ENCODE results near the gene ZBED1.
"Not testable (repeated sequence)": the region's sequence is repeated elsewhere in the genome, so short reads cannot be mapped to it uniquely, and the experiment has no call there.

The ZBED1 gene

DNA sequence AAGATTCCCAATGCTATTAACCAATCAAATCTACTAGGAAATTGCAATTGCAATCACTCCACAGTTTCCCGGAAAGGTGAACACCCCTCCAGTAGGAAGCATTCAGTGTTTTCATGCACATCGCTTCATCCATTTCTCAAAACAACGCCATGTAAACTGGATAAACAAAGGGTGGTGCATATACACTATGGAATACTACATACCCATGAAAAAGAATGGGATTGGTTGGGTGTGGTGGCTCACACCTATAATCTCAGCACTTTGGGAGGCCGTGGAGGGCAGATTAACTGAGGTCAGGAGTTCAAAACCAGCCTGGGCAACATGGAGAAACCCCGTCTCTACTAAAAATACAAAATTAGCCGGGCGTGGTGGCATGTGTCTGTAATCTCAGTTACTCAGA lies 29.1 kb downstream of the ZBED1 start:
- no peak for DNase-seq

DNA sequence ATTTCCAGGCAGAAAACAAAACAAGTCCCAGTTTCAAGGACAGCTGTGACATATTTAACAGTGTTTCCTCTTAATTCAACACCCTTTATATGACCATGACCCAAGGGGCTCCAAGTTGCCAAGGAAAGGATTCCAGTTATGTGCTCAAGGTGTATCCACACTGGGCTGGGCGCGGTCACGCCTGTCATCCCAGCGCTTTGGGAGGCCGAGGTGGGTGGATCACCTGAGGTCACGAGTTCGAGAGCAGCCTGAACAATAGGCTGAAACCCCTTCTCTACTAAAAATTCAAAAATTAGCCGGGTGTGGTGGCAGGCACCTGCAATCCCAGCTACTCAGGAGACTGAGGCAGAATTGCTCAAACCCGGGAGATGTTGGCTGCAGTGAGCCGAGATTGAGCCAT lies 29.6 kb downstream of the ZBED1 start:
- DNase-seq, result not testable (repeated sequence)

DNA sequence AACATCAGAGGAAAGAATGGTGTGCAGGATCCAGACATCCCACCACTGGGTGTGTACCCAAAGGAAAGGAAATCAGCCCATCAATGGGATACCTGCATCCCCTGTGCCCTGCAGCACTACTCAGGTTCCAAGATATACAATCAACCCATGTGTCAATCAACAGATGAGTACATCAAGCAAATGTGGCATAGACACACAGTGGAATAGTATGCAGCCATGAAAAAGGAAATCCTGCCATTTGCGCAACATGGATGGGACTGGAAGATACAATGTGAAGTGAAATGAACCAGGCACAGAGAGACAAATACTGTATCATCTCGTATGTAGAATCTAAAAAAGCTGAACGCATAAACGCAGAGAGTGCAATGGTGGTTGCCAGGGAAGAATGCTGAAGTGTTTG lies 30.9 kb downstream of the ZBED1 start:
- not testable (repeated sequence) for DNase-seq

DNA sequence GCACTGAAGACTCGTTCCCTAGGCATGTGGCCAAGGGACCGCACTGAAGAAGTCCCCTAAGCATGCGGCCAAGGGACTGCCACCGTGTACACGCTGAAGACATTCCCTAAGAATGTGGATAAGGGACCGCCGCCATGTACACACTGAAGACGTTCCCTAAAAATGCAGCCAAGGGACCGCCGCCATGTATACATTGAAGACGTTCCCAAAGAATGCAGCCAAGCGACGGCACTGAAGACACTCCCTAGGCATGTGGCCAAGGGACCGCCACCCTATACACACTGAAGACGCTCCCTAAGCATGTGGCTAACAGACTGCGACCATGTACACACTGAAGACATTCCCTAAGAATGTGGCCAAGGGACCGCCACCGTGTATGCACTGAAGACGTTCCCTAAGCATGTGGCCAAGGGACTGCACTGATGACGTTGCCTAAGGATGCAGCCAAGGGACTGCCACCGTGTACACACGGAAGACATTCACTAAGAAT lies 31.5 kb downstream of the ZBED1 start:
- DNase-seq, result no peak

DNA sequence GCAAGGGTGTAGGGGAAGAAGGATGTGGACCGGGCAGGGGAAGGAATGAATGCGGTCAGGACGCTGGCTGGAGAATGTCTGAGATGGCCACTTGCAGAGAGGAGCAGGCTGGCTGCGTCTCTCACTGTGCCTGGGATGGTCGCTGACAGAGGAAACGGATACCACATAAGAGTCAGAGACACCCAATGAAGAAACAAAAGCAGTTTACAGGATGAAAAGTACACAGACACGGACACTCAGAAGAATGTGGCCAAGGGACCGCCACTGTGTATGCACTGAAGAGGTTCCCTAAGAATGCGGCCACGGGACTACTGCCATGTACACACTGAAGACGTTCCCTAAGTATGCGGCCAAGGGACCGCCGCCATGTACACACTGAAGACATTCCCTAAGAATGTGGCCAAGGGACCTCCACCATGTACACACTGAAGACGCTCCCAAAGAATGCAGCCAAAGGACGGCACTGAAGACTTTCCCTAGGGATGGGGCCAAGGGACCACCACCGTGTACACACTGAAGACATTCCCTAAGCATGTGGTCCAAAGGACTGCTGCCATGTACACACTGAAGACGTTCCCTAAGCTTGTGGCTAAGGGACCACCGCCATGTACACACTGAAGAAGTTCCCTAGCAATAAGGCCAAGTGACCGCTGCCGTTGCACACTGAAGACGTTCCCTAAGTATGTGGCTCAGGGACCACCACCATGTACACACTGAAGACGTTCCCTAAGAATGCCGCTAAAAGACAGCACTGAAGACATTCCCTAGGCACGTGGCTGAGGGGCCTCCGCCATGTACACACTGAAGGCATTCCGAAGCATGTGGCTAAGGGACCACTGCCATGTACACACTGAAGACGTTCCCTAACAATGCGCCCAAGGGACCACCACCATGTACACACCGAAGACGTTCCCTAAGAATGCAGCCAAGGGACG lies 32.2 kb downstream of the ZBED1 start:
- DNase-seq, result no peak

DNA sequence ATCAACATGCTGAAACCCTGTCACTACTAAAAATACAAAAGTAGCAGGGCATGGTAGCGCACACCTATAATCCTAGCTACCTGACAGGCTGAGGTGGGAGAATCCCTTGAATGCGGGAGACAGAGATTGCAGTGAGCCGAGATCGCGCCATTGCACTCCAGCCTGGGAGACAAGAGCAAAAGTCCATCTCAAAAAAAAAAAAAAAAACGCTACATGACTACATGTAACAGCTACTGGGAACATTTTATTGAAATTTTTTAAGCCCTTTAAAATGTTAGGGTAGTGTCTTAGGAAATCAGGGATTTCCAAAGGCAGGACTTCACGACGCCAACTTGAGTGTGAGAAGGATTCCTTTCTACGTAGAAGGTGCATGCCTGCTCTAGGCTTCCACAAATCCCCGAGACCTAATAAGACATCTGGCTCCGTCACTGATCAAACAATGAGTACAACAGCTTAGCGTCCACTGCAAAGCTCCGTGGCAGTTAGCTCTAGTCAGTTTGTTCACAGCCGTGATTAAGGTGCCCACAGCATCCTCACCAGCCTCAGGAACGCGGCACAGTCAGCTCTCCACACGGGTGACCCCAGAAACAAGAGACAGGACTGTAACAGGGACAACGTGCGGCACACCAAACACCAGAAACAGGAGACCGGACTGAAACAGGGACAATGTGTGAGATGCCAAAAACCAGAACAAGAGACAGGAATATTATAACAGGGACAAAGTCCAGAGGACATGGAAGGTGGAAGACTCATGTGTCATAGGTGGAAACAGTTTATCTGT lies 33.7 kb downstream of the ZBED1 start:
- no peak for DNase-seq

- no peak for DNase-seq
These were observed 36.1 kb downstream of the ZBED1 start for GRCh38 chrX:2464677-2465166.

GRCh38 chrX:2463973-2464676 lies 36.7 kb downstream of the ZBED1 start:
- DNase-seq, result no peak

DNA sequence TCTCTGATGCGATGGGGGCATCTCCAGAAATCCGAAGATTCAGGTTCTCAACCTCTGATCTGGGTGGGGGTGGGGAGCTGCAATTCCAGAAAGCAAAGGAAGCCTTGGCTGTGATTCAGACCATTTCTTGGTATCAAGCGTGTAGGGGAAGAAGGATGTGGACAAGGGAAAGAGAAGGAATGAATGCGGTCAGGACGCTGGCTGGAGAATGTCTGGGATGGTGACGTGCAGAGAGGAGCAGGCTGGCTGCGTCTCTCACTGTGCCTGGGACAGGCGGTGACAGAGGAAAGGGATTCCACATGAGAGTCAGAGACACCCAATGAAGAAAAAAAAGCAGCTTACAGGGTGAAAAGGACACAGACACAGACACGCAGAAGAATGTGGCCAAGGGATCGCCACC lies 37.3 kb downstream of the ZBED1 start:
- DNase-seq, result not testable (repeated sequence)

DNA sequence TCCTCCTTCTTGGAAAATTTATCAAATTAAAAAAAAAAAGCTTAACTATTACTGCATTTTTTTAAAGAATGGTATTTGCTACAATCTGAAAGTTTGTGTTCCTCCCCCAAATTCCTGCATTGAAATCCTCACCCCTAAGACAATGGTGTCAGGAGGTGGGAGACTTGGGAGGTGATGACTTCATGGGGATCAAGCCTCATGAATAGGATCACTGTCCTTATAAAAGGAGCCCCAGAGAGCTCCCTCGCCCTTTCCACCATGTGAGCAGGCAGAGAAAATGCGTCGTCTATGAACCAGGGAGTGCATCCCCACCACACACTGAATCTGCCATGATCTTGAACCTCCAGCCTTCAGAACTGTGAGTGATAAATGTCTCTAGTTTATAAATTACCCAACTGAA lies 38.0 kb downstream of the ZBED1 start:
- DNase-seq, result no peak

GRCh38 chrX:2462074-2462473 lies 38.7 kb downstream of the ZBED1 start:
- no peak for DNase-seq

DNA sequence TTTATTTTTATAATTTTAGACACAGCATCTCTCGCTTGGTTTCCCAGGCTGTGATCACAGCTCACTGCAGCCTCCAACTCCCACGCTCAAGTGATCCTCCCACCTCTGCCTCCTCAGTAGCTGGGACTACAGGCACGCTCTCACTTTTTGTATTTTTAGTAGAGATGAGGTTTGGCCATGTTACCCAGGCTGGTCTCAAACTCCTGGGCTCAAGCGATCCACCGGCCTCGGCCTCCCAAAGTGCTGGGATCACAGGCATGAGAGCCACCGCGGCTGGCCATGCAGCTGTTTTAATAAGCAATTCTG lies 39.1 kb downstream of the ZBED1 start:
- DNase-seq, result no peak

GRCh38 chrX:2460821-2461710 lies 39.7 kb downstream of the ZBED1 start:
- DNase-seq, result not testable (repeated sequence)

GRCh38 chrX:2460048-2460447 lies 40.7 kb downstream of the ZBED1 start:
- DNase-seq, result not testable (repeated sequence)

DNA sequence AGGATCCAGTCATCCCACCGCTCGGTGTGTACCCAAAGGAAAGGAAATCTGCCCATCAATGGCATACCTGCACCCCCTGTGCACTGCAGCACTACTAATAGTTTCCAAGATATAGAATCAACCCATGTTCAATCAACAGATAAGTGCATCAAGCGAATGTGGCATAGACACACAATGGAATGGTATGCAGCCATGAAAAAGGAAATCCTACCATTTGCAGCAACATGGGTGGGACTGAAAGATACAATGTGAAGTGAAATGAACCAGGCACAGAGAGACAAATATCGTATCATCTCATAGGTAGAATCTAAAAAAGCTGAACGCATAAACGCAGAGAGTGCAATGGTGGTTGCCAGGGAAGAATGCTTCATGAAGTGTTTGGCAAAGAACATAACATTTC lies 42.5 kb downstream of the ZBED1 start:
- no peak for DNase-seq

DNA sequence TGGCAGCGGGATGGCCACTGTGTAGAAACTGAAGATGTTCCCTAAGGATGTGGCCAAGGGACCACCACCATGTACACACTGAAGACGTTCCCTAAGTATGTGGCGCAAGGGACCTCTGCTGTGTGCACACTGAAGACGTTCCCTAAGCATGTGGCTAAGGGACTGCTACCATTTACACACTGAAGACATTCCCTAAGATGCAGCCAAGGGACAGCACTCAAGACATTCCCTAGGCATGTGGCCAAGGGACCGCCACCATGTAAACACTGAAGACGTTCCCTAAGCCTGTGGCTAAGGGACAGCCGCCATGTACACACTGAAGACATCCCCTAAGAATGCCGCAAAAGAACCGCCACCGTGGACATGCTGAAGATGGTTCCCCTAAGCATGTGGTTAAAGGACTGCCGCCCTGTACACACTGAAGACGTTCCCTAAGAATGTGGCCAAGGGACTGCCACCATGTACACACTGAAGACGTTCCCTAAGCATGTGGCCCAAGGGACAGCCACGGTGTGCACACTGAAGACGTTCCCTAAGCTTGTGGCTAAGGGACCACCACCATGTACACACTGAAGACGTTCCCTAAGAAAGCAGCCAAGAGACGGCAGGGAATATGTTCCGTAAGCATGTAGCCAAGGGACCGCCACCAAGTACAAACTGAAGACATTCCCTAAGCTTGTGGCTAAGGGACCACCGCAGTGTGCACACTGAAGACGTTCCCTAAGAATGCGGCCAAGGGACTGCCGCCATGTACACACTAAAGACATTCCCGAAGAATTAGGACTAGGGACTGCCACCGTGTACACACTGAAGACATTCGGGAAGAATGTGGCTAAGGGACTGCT lies 43.3 kb downstream of the ZBED1 start:
- DNase-seq, result no peak

GRCh38 chrX:2456091-2456490 lies 44.7 kb downstream of the ZBED1 start:
- not testable (repeated sequence) for DNase-seq

DNA sequence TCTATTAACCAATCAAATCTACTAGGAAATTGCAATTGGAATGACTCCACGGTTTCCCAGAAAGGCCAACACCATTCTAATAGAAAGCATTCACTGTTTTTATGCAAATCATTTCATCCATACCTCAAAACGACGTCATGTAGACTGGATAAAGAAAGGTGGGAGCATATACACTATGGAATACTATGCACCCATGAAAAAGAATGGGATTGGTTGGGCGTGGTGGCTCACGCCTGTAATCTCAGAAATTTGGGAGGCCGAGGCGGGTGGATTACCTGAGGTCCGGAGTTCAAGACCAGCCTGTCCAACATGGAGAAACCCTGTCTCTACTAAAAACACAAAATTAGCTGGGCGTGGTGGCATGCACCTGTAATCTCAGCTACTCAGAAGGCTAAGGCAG lies 46.2 kb downstream of the ZBED1 start:
- DNase-seq, result not testable (repeated sequence)

DNA sequence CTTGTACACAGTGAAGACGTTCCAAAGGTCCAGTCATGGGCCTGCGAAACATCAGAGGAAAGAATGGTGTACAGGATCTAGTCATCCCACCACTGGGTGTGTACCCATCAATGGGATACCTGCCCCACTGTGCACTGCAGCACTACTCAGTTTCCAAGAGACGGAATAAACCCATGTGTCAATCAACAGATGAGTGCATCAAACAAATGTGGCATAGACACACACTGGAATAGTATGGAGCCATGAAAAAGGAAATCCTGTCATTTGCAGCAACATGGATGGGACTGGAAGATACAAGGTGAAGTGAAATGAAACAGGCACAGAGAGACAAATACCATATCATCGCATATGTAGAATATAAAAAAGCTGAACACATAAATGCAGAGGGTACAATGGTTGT lies 48.0 kb downstream of the ZBED1 start:
- no peak for DNase-seq

GRCh38 chrX:2452317-2452784 lies 48.4 kb downstream of the ZBED1 start:
- no peak for DNase-seq
